Measurements from ENCODE around the gene APBB2.
"Not testable (repeated sequence)": the region's sequence is repeated elsewhere in the genome, so short reads cannot be mapped to it uniquely, and the experiment has no call there.

APBB2 gene

DNA sequence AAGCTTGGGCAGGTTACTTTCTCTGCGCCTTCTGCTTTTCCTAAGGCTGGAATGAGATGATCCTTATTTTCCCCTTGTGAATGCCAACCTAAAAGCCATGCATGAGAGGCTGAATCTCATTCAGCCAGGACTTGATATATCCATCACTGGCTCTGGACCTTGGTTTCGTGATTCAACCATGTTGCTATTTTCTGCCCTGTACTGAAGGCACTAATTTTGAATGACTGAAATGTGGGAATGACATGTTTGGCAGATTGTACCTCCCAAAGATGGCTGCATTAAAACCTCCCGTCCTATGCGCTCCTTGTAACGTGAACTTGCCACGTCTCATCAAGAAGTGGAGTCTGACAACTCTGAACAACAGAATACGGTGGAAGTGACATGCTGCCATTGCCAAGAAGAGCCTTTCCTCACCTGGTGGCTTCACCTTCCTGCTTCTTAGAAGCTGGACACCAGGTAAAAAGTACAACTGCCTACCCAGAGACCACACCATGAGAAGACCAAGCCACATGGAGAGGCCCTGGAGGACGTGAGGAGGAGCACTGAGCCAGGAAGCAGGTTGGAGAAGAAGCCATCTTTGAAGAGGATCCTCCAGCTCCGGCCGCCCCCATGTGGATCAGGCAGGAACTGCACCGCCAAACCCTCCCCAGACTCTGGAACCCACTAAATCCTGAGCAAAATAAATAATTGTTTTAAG lies 290.1 kb downstream of the APBB2 start:
- in situ Hi-C loops (cut with MboI; ENCODE audit: low sequenced_read_pairs, unreplicated experiment): no loop called here
- peak; percentile 81 for DNase-seq (ENCODE audit: low spot score)

GRCh38 chr4:40923316-40924095 lies 290.8 kb downstream of the APBB2 start:
- TF ChIP-seq, protein P1, sequence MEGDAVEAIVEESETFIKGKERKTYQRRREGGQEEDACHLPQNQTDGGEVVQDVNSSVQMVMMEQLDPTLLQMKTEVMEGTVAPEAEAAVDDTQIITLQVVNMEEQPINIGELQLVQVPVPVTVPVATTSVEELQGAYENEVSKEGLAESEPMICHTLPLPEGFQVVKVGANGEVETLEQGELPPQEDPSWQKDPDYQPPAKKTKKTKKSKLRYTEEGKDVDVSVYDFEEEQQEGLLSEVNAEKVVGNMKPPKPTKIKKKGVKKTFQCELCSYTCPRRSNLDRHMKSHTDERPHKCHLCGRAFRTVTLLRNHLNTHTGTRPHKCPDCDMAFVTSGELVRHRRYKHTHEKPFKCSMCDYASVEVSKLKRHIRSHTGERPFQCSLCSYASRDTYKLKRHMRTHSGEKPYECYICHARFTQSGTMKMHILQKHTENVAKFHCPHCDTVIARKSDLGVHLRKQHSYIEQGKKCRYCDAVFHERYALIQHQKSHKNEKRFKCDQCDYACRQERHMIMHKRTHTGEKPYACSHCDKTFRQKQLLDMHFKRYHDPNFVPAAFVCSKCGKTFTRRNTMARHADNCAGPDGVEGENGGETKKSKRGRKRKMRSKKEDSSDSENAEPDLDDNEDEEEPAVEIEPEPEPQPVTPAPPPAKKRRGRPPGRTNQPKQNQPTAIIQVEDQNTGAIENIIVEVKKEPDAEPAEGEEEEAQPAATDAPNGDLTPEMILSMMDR (IDR thresholded peaks at IDR 0.05; ENCODE audit: borderline replicate concordance, control extremely low read depth, extremely low read depth, insufficient read depth, missing control alignments): no peak
- no peak for DNase-seq (ENCODE audit: low spot score)
- in situ Hi-C loops (cut with MboI; ENCODE audit: low sequenced_read_pairs, unreplicated experiment): no loop called here

More for the DNA sequence above, 290.1 kb downstream of the APBB2 start:
- TF ChIP-seq, protein P1 (IDR thresholded peaks at IDR 0.05; ENCODE audit: borderline replicate concordance, control extremely low read depth, extremely low read depth, insufficient read depth, missing control alignments): peak; percentile 78

- in situ Hi-C loops (cut with MboI; ENCODE audit: low sequenced_read_pairs, unreplicated experiment); DNase-seq (ENCODE audit: low spot score): not testable (repeated sequence)
Measured at GRCh38 chr4:40919976-40920375, 294.4 kb downstream of the APBB2 start.

GRCh38 chr4:40918330-40918729 lies 296.0 kb downstream of the APBB2 start:
- TF ChIP-seq, protein P1 (IDR thresholded peaks at IDR 0.05; ENCODE audit: borderline replicate concordance, control extremely low read depth, extremely low read depth, insufficient read depth, missing control alignments): no peak
- in situ Hi-C loops (cut with MboI; ENCODE audit: low sequenced_read_pairs, unreplicated experiment): no loop called here
- no peak for DNase-seq (ENCODE audit: low spot score)

- in situ Hi-C loops (cut with MboI; ENCODE audit: low sequenced_read_pairs, unreplicated experiment): no loop called here
- TF ChIP-seq, protein P1 (IDR thresholded peaks at IDR 0.05; ENCODE audit: borderline replicate concordance, control extremely low read depth, extremely low read depth, insufficient read depth, missing control alignments): peak; percentile 44
- peak; percentile 53 for DNase-seq (ENCODE audit: low spot score)
Measured at GRCh38 chr4:40916880-40917279, 297.5 kb downstream of the APBB2 start.

DNA sequence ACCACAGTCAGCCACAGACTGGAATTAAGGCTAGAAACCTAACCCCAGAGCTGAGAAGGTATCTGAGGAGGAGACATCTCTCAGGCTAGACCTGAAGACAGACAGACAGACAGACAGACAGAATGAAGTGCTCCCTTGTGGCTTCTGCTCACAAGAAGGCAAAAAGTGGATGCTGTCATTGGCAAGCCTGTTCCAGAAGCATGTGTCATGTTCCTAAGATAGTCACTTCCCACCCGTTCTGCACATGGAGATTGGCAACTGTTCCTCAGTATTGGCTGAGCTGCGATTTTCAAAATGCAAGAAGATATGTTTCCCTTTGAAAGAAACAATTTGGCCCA lies 298.2 kb downstream of the APBB2 start:
- in situ Hi-C loops (cut with MboI; ENCODE audit: low sequenced_read_pairs, unreplicated experiment): no loop called here
- TF ChIP-seq, protein P1 (IDR thresholded peaks at IDR 0.05; ENCODE audit: borderline replicate concordance, control extremely low read depth, extremely low read depth, insufficient read depth, missing control alignments): no peak
- DNase-seq (ENCODE audit: low spot score): no peak

All from GM13976 (cell line).